Stimulated activated CD4-positive, alpha-beta T cell treated with anti-CD3 and anti-CD28 coated beads, Interleukin-2, amount 100 ng/mL, for 4 hours (primary cell): ENCODE data around the gene MEGF10.

Experiments used
- DNase-seq: peaks from one replicate; pipeline ENCODE4 v3.0.0-alpha.2; 2020; ENCODE audit warnings: low read depth

The MEGF10 gene

GRCh38 chr5:127326976-127327755 is 36.6 kb downstream of the MEGF10 start:
- DNase-seq, result no peak

DNA sequence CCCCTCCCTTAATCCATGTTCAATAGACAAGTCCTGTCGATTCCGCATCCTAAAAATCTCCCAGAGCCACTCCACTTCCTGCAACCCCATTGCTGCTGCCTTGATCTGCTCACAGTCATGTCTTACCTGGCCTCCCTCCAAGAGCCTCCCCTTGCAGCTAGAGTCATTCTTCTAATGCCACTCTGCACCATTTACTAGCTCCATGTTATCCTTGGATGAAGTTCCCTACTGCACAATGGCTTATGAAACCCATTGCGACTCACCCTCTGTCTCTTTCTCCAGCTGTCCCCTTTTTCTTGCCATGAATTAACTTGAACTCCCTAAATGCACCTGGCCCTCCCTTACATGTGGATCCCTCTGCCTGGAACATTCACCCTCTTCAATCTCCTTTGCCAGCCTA is 39.5 kb downstream of the MEGF10 start:
- DNase-seq, result no peak

- no peak for DNase-seq
These were observed 41.5 kb downstream of the MEGF10 start for GRCh38 chr5:127331890-127332649.

- DNase-seq, result no peak
These were observed 42.9 kb downstream of the MEGF10 start for GRCh38 chr5:127333483-127333882.

DNA sequence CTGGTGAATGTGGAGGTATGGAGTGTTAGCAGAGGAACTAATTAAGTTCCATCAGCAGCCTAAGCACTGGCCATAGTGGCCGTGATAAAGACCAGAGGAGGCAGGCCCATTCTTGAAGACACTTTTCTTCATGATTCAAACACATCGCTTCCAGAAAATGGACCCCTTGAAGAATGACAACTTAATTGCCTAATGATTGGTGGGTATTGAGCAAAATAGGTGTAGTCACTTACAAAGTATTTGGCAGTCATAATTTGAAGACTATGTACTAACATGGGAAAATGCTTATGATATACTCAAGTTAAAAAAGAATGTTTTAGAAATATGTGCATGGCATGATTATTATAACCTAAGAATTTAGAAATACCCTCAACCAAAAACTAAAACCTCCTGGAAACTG is 44.8 kb downstream of the MEGF10 start:
- no peak for DNase-seq

GRCh38 chr5:127337876-127338275 is 47.3 kb downstream of the MEGF10 start:
- DNase-seq, result no peak

GRCh38 chr5:127338501-127338900 is 47.9 kb downstream of the MEGF10 start:
- DNase-seq, result no peak

- DNase-seq, result no peak
These were observed 50.0 kb downstream of the MEGF10 start for GRCh38 chr5:127340606-127341005.

DNA sequence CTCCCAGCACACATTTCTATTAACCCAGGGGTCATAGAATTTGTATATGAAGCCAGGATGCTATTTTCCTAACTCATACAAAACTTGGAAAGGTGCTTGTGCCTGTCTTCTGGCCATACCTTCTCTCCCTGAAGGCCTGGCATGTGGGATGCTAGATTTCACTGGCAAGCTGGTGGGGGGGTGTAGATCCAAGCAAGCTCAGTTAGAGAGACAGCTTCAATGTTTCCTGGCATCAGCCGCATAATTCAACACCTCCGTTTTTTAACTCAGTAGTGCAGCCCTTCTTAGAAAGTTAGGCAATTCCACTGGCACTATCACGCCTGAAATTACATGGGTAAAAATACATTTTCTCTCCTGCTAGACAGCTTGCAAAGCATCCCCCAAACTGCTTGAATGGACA is 51.8 kb downstream of the MEGF10 start:
- no peak for DNase-seq

DNA sequence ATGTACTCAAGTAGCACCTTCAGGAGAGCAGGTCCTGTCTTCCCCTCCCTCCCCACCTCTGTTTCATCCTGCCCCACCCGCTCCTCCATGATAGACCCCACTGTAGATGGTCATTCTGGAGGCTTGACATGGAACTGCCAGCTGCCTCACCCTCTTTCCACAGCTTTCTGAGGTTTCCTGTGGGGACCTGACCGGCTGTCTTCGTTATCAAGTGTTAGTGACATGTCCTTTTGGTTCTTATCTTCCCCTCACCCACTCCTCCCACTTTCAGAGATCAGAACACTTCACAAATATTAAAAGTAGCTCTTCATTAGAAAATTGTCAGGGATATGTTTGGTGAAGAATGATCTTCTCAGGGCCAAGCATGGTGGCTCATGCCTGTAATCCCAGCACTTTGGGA is 52.7 kb downstream of the MEGF10 start:
- DNase-seq, result no peak

- DNase-seq, result no peak
These were observed 53.3 kb downstream of the MEGF10 start for GRCh38 chr5:127343866-127344265.

GRCh38 chr5:127344931-127345330 is 54.3 kb downstream of the MEGF10 start:
- no peak for DNase-seq

GRCh38 chr5:127351418-127351817 is 60.8 kb downstream of the MEGF10 start:
- no peak for DNase-seq

DNA sequence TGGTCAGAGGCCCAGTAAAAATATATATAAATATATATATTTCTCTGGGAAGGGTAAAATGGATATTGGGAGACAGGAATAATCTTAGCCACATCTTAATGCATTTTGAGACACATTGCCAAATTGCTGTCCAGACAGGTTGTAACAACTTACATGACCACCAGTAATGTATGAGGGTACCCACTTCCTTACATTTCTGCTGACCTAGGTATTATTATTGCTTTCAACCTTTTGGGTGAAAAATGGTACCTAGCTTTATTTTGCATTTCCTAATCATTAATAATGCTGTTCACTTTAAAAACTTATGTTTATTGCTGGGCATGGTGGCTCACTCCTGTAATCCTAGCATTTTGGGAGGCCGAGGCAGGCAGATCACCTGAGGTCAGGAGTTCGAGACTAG is 61.5 kb downstream of the MEGF10 start:
- DNase-seq, result no peak

DNA sequence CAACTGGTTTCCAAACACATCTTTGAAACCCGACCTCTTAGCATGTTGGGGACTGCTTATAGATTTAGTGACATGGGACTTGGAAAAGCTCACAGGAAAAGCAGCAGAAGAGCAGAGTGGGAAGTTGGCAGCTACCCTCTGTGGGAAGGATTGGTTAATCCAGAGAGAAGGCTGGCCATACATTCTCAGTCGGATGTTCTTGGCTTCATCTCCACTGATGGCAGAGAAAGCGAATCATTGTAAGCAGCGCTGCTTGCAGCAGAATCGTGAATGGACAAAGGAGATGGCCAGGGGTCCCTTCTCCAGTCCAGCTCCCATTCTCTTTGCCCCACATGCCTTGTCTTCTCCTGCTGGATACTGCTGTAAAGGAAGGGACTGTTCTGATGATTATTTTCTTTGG is 62.7 kb downstream of the MEGF10 start:
- DNase-seq, result no peak

- DNase-seq, result no peak
These were observed 63.2 kb downstream of the MEGF10 start for GRCh38 chr5:127353796-127354195.

GRCh38 chr5:127355337-127355736 is 64.7 kb downstream of the MEGF10 start:
- DNase-seq, result no peak

- DNase-seq, result no peak
These were observed 67.7 kb downstream of the MEGF10 start for GRCh38 chr5:127358284-127358683.

DNA sequence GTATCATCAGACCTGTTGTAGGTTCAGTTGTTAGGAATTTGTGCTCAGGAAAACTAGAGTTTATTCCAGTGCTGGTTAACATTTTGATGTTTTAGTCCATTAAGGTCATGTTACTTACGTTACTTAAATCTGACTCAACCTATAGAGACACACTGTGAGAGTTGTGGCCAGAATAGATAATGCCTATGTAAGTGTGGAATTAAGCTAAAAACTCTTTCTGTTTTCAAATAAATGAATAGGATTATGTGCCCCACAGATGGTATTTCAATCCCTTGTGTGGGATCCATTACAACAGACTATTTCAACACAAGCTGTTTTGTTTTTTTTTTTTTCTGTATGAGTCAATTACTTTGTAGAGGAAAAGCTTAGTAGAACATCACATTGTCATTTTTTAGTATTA is 68.1 kb downstream of the MEGF10 start:
- DNase-seq, result no peak

- DNase-seq, result no peak
These were observed 68.9 kb downstream of the MEGF10 start for GRCh38 chr5:127359502-127359901.

- no peak for DNase-seq
These were observed 72.8 kb downstream of the MEGF10 start for GRCh38 chr5:127363403-127363802.

GRCh38 chr5:127367029-127367428 is 76.4 kb downstream of the MEGF10 start:
- DNase-seq, result no peak

DNA sequence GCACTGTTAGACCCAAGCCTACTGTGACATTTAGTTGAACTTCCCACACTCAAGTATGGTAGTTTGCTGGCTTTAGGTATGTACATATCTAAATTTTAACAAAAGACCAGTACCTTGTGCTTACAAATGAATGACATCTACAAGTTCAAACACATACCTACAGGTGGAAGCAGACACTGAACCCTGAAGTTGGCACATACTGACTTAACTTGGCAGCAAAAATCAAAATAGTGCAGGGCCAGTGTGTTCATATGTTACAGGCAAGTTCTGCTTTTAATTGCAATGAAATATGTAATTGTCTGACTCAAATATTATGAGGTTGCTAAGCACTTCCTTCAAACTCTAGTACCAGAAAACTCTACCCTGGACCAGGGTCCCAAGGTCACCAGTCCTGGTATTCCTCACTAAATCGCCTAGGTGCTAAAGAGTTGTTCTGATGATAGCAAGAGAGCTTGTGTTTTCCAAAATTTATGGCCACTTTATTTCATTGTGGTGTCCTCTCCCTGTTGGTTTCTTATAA is 77.4 kb downstream of the MEGF10 start:
- no peak for DNase-seq
